Activated CD4-positive, alpha-beta T cell treated with anti-CD3 and anti-CD28 coated beads, Interleukin-2, amount 10 ng/mL, durations not matched to agents 24 days and 14 days (primary cell): ENCODE data around the gene TTC23. TPM values are rescaled to one million over a fixed set of nuclear protein-coding genes. Genes with fewer than 3 reads are reported as not detected.
A peak's percentile ranks its signal among the peaks of the same experiment; 100 is the strongest.
"Not testable (repeated sequence)": the region's sequence is repeated elsewhere in the genome, so short reads cannot be mapped to it uniquely, and the experiment has no call there.

Source experiments
- DNase-seq: peaks from one replicate; pipeline ENCODE4 v3.0.0; 2022
- H3K27ac Mint-ChIP-seq: one replicate; pipeline ENCODE4 v1.8.0; 2022; ENCODE audit warnings: mild to moderate bottlenecking, mixed read lengths
- H3K27me3 Mint-ChIP-seq: one replicate; pipeline ENCODE4 v1.8.0; 2022; ENCODE audit warnings: mixed read lengths
- H3K36me3 Mint-ChIP-seq: one replicate; pipeline ENCODE4 v1.8.0; 2022; ENCODE audit warnings: low read depth, mild to moderate bottlenecking, mixed read lengths
- H3K4me1 Mint-ChIP-seq: one replicate; pipeline ENCODE4 v1.8.0; 2021; ENCODE audit warnings: mixed read lengths
- H3K4me3 Mint-ChIP-seq: one replicate; pipeline ENCODE4 v1.8.0; 2022; ENCODE audit warnings: mild to moderate bottlenecking, moderate library complexity, mixed read lengths
- H3K9me3 Mint-ChIP-seq: one replicate; pipeline ENCODE4 v1.8.0; 2021; ENCODE audit warnings: mixed read lengths
- intact Hi-C: fragments of 100-400 bp; cut with micrococcal nuclease; formaldehyde crosslinking; loops from one replicate; pipeline ENCODE4 v1.15.1; 2023
- total RNA-seq: library from RNA; stranded (reverse); gene quantifications from 2 replicates; pipeline ENCODE4 v1.2.3, GENCODE V29; 2022

The TTC23 gene
- total RNA-seq, 1 donor from 2014 or later: 6.0 TPM

DNA sequence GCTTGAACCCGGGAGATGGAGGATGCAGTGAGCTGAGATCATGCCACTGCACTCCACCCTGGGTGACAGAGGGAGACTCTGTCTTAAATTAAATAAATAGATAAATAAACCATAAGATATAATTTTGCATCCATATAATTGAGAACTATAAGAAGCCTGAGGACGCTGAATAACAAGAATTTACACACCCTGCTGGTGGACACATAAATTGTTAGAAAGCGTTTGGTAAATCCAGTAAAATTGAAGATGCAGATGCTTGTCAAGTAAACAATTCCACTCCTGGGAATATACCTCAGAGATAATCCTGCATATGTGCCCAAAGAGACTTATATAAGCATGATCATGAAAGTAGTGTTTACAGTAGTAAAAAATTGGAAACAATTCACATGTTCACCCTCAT is 41.7 kb downstream of the TTC23 start:
- H3K9me3 Mint-ChIP-seq: no peaks in the 10 kb centered on the region
- no peak overlapping the region for H3K27ac Mint-ChIP-seq
- H3K27me3 Mint-ChIP-seq: peaks cover 15% of the 10 kb centered on the region
- DNase-seq: no peak
- no peaks in the 10 kb centered on the region for H3K36me3 Mint-ChIP-seq
- H3K4me3 Mint-ChIP-seq: no peak overlapping the region
- no peaks in the 10 kb centered on the region for H3K4me1 Mint-ChIP-seq
- intact Hi-C loops: no loop called here

GRCh38 chr15:99202176-99202552 is 47.2 kb downstream of the TTC23 start:
- intact Hi-C loops: no loop called here
- no peak for DNase-seq
- no peak overlapping the region for H3K27ac Mint-ChIP-seq
- H3K4me1 Mint-ChIP-seq: no peaks in the 10 kb centered on the region
- H3K36me3 Mint-ChIP-seq: no peaks in the 10 kb centered on the region
- H3K27me3 Mint-ChIP-seq: peaks cover 13% of the 10 kb centered on the region
- no peak overlapping the region for H3K4me3 Mint-ChIP-seq
- no peaks in the 10 kb centered on the region for H3K9me3 Mint-ChIP-seq

DNA sequence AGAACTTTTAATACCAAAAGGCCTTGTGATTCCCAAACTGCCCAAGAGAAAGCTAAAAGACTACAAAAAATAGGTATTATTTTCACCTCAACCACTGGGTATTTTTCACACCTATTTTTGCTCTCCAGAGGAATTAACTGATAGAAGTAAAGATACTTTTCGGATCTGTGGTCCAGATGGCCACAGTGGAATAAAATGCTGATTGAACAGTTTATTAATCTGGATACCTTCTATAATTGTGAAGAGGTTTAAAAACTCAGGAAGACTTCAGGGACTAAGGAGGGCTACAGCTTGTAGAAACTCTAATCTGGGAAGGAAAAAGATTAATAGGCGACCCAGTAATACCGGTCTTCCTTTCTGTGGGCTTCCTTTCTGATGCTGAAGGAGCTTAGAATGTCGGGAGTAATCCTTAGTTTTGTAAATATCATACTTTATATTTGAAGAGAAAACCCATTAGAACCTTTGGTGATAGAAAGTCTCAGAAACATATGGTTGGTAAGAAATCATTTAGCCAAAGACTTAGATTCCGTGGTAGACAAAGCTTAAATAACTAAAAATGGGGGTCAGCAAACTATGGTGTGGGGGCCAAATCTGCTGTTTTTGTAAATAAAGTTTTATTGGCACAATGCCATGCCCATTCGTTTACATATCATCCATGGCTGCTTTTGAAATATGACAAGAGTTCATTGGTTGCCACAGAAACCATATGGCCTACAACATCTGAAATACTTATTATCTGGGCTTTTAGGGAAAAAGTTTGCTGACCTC is 47.8 kb downstream of the TTC23 start:
- Mint-ChIP-seq H3K4me3 (no peak overlapping the region), H3K27ac (no peak overlapping the region), H3K4me1 (no peaks in the 10 kb centered on the region), H3K36me3 (no peaks in the 10 kb centered on the region), H3K27me3 (peaks cover 13% of the 10 kb centered on the region), H3K9me3 (no peaks in the 10 kb centered on the region)
- intact Hi-C loops: no loop called here
- peak; percentile 23 for DNase-seq

DNA sequence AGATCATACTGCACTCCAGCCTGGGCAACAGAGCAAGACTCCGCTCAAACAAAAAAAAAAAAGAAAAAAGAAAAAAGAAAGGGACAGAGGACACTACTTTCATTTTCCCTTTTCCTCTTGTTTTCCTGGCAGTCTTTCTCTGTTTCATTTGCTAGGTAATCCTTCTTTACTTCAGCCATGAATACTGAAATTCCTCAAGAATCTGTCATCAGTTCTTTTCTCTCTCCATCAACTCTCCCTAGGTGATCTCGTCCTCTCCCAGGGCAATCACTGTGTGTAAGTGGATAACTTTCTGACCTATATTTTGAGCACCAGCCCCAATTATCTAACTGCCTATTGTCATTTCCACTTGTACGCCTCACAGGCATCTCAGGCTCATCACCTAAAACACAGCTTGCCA is 51.5 kb downstream of the TTC23 start:
- Mint-ChIP-seq H3K4me1 (no peaks in the 10 kb centered on the region), H3K27ac (no peak overlapping the region), H3K27me3 (no peaks in the 10 kb centered on the region), H3K4me3 (no peak overlapping the region), H3K36me3 (peaks cover 2% of the 10 kb centered on the region), H3K9me3 (peaks cover 6% of the 10 kb centered on the region)
- no peak for DNase-seq
- intact Hi-C loops: no loop called here

DNA sequence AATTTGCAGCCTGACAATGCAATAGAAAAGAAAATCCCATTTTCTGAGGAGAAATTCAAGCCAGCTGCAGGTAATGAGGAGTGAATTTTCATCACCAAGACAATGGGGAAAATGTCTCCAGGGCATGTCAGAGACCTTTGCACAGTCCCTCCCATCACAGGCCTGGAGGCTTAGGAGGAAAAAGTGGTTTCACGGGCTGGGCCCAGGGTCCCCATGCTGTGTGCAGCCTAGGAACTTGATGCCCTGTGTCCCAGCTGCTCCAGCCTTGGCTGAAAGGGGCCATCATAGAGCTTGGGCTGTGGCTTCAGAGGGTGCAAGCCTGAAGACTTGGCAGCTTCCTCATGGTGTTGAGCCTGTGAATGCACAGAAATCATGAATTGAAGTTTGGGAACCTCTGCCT is 57.2 kb downstream of the TTC23 start:
- H3K27me3 Mint-ChIP-seq, H3K4me1 Mint-ChIP-seq, intact Hi-C loops, H3K4me3 Mint-ChIP-seq, H3K36me3 Mint-ChIP-seq, H3K9me3 Mint-ChIP-seq, H3K27ac Mint-ChIP-seq: not testable (repeated sequence)
- peak; percentile 22 for DNase-seq

DNA sequence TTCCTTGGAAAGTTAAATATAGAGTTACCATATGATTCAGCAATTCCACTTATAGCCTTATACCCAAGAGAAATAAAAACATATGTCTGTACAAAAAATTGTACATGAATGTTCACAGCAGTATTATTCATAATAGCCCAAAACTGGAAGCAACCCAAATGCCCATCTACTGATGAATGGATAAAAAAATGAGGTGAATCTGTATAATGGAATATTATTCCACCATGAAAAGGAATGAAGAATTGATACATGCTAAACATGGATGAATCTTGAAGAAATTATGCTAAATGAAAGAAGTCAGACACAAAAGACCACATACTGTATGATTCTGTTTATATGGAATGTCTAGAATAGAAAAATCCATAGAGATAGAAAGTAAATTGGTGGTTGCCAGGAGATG is 61.4 kb downstream of the TTC23 start:
- H3K27ac Mint-ChIP-seq: no peak overlapping the region
- no peaks in the 10 kb centered on the region for H3K36me3 Mint-ChIP-seq
- intact Hi-C loops: no loop called here

GRCh38 chr15:99185414-99186130 is 63.8 kb downstream of the TTC23 start:
- intact Hi-C loops: no loop called here
- no peak overlapping the region for H3K4me3 Mint-ChIP-seq
- no peaks in the 10 kb centered on the region for H3K4me1 Mint-ChIP-seq
- H3K36me3 Mint-ChIP-seq: no peaks in the 10 kb centered on the region
- no peak overlapping the region for H3K27ac Mint-ChIP-seq
- H3K27me3 Mint-ChIP-seq: peaks cover 3% of the 10 kb centered on the region
- no peaks in the 10 kb centered on the region for H3K9me3 Mint-ChIP-seq
- DNase-seq: peak; percentile 27

More for the DNA sequence above, 61.4 kb downstream of the TTC23 start:
- DNase-seq: no peak
- peaks cover 3% of the 10 kb centered on the region for H3K27me3 Mint-ChIP-seq
- H3K4me1 Mint-ChIP-seq: no peaks in the 10 kb centered on the region
- H3K4me3 Mint-ChIP-seq: no peak overlapping the region
- H3K9me3 Mint-ChIP-seq: peaks cover 4% of the 10 kb centered on the region

DNA sequence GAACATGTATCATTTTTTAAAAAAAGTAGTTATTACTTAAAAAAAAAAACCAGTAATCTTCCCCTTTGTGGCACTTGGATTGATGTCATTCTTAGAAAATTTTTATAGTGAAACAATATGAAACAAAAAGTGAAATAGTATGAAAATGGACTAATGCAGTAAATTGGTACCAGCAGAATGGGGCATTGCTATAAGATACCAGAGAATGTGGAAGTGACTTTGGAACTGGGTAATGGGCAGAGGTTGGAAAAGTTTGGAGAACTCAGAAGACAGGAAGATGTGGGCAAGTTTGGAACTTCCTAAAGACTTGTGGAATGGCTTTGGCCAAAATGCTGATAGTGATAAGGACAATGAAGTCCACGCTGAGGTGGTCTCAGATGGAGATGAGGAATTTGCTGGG is 66.6 kb downstream of the TTC23 start:
- no peaks in the 10 kb centered on the region for H3K27me3 Mint-ChIP-seq
- no peak overlapping the region for H3K27ac Mint-ChIP-seq

DNA sequence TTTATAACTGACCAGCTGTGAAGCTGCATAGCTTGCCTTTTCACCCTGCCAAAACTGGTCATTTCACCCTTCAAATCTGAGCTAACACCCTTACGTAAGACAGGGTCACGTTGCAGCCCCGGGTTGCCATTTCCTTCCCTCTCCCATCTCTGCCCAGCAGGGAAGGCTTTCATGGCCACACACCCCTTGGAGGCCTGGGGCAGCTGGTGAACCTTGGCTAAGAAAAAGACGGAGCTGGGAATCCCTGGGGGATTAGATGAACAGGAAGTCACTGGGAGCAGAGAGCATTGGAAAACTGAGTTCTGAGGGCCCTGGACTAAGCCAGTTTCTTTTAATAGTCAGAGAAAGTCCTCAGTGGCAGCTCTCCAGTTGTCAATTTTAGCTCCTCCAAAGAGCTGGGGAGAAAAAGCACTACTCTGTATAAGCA is 67.8 kb downstream of the TTC23 start:
- no peaks in the 10 kb centered on the region for H3K27me3 Mint-ChIP-seq
- no peaks in the 10 kb centered on the region for H3K36me3 Mint-ChIP-seq
- H3K9me3 Mint-ChIP-seq: no peaks in the 10 kb centered on the region
- H3K4me3 Mint-ChIP-seq: no peak overlapping the region
- H3K4me1 Mint-ChIP-seq: no peaks in the 10 kb centered on the region
- intact Hi-C loops: no loop called here
- no peak overlapping the region for H3K27ac Mint-ChIP-seq
- no peak for DNase-seq

More for the DNA sequence above, 66.6 kb downstream of the TTC23 start:
- Mint-ChIP-seq H3K36me3 (no peaks in the 10 kb centered on the region), H3K4me1 (no peaks in the 10 kb centered on the region), H3K9me3 (no peaks in the 10 kb centered on the region), H3K4me3 (no peak overlapping the region)
- intact Hi-C loops: no loop called here
- no peak for DNase-seq

GRCh38 chr15:99180964-99181306 is 68.4 kb downstream of the TTC23 start:
- Mint-ChIP-seq H3K27me3 (no peaks in the 10 kb centered on the region), H3K9me3 (no peaks in the 10 kb centered on the region), H3K27ac (no peak overlapping the region), H3K4me3 (no peak overlapping the region), H3K36me3 (no peaks in the 10 kb centered on the region), H3K4me1 (no peaks in the 10 kb centered on the region)
- intact Hi-C loops: no loop called here
- no peak for DNase-seq

DNA sequence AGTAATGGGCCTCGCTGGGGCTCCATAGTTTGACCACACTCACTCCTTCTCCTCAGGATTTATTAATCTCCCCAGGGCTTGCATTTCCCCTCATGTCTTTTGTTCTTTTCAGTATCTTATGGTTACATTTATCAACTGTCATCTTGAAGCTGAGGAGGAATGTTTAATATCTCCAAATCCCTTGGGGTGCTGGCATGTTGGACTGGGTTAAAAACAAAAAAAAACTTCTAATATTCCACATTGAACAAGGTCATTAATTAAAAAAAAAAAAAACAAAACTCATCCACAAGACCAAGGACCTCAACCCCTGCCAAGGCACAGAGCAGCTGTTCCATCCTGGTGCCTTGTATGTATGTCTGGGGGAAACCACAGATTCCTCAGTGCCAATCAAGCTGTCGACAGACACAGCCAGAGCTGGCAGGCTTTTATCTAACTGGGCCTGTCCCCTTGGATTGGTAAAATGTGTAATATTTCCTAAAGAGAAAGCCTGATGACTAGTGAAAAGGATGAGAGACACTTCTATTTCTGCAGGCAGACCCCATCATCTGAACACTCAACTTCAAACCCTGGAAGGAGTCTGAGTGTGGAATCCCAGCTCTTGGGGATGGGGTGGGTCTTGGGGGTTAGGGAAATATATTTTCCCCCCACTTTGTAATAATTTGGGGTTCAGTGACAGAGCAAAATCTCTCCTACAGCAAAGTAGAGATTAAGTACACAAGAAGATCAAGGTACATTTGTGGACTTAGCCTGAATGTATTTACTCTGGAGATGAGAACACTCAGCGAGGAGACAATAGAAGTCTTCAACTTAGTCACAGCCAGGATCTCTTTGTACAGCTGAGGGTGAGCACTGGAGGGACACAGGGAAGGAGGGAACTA is 69.1 kb downstream of the TTC23 start:
- no peaks in the 10 kb centered on the region for H3K27me3 Mint-ChIP-seq

GRCh38 chr15:99177679-99178078 is 71.7 kb downstream of the TTC23 start:
- Mint-ChIP-seq H3K4me3 (no peak overlapping the region), H3K27ac (no peak overlapping the region)
- intact Hi-C loops: no loop called here

More for the DNA sequence above, 69.1 kb downstream of the TTC23 start:
- H3K36me3 Mint-ChIP-seq: no peaks in the 10 kb centered on the region
- no peaks in the 10 kb centered on the region for H3K4me1 Mint-ChIP-seq
- intact Hi-C loops: no loop called here
- DNase-seq: no peak
- no peaks in the 10 kb centered on the region for H3K9me3 Mint-ChIP-seq
- no peak overlapping the region for H3K4me3 Mint-ChIP-seq
- no peak overlapping the region for H3K27ac Mint-ChIP-seq

DNA sequence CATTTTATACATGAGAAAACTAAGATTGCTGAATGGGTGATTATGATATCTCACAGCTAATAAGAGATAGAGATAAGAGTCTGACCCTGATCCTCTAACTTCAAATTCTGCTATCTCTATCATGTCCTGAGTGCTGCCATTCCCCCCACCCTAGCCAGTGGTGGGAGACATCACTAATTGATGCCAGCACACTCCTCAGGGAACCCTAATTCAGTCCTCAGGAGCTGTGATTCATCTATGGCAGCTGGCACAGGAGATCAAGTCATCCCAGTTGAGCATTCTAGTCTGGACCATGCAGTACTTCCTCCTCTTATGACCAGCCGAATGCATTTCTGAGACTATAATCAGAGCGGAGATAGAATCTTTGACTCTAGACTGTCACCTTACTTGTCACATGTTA is 72.6 kb downstream of the TTC23 start:
- H3K36me3 Mint-ChIP-seq: no peaks in the 10 kb centered on the region
- no peak overlapping the region for H3K4me3 Mint-ChIP-seq
- no peaks in the 10 kb centered on the region for H3K27me3 Mint-ChIP-seq
- no peak overlapping the region for H3K27ac Mint-ChIP-seq
- no peaks in the 10 kb centered on the region for H3K9me3 Mint-ChIP-seq
- intact Hi-C loops: no loop called here
- DNase-seq: no peak
- H3K4me1 Mint-ChIP-seq: no peaks in the 10 kb centered on the region

More at GRCh38 chr15:99177679-99178078, 71.7 kb downstream of the TTC23 start:
- H3K9me3 Mint-ChIP-seq: no peaks in the 10 kb centered on the region
- H3K36me3 Mint-ChIP-seq: no peaks in the 10 kb centered on the region
- H3K27me3 Mint-ChIP-seq: no peaks in the 10 kb centered on the region
- H3K4me1 Mint-ChIP-seq: no peaks in the 10 kb centered on the region
- DNase-seq: no peak
